GM15510 (cell line): ENCODE data around the gene PITPNM3.

ENCODE experiments used
- POLR2A ChIP-seq: IDR thresholded peaks from 3 replicates; pipeline ENCODE4 v1.6.1; 2011; ENCODE audit warnings: borderline replicate concordance; ENCODE audit not compliant: insufficient read length; ENCODE audit errors: extremely low read depth

Gene PITPNM3

GRCh38 chr17:6428207-6428965, 128.0 kb downstream of the PITPNM3 start:
- TF ChIP-seq POLR2A: no peak

GRCh38 chr17:6427279-6427781, 129.0 kb downstream of the PITPNM3 start:
- no peak for TF ChIP-seq POLR2A

GRCh38 chr17:6426356-6427101, 129.8 kb downstream of the PITPNM3 start:
- no peak for TF ChIP-seq POLR2A

- TF ChIP-seq POLR2A: no peak
Measured at GRCh38 chr17:6425407-6425806, 130.9 kb downstream of the PITPNM3 start.

- TF ChIP-seq POLR2A: no peak
Measured at GRCh38 chr17:6423931-6424330, 132.4 kb downstream of the PITPNM3 start.

- no peak for TF ChIP-seq POLR2A
Measured at GRCh38 chr17:6422654-6423241, 133.6 kb downstream of the PITPNM3 start.

- TF ChIP-seq POLR2A: no peak
Measured at GRCh38 chr17:6421700-6422604, 134.4 kb downstream of the PITPNM3 start.

GRCh38 chr17:6420173-6420641, 136.1 kb downstream of the PITPNM3 start:
- no peak for TF ChIP-seq POLR2A

GRCh38 chr17:6415616-6416015, 140.7 kb downstream of the PITPNM3 start:
- no peak for TF ChIP-seq POLR2A

GRCh38 chr17:6413065-6413464, 143.3 kb downstream of the PITPNM3 start:
- TF ChIP-seq POLR2A: no peak

- TF ChIP-seq POLR2A: no peak
Measured at GRCh38 chr17:6408735-6409134, 147.6 kb downstream of the PITPNM3 start.

- no peak for TF ChIP-seq POLR2A
Measured at GRCh38 chr17:6408276-6408675, 148.1 kb downstream of the PITPNM3 start.

GRCh38 chr17:6402258-6402657, 154.1 kb downstream of the PITPNM3 start:
- no peak for TF ChIP-seq POLR2A
